Measurements from ENCODE around the gene GNGT2.

Gene GNGT2

GRCh38 chr17:49229076-49229804 is 18.9 kb upstream of the GNGT2 start:
- no peak for DNase-seq

GRCh38 chr17:49227436-49228261 is 17.3 kb upstream of the GNGT2 start:
- peak; percentile 84 to 87 for DNase-seq

- DNase-seq = no peak
Measured at GRCh38 chr17:49226771-49227435, 16.5 kb upstream of the GNGT2 start.

GRCh38 chr17:49225554-49226236 is 15.3 kb upstream of the GNGT2 start:
- no peak for DNase-seq

GRCh38 chr17:49224997-49225337 is 14.6 kb upstream of the GNGT2 start:
- no peak for DNase-seq

GRCh38 chr17:49224198-49224996 is 14.0 kb upstream of the GNGT2 start:
- DNase-seq = peak; percentile 38 to 54

GRCh38 chr17:49223517-49224197 is 13.3 kb upstream of the GNGT2 start:
- DNase-seq = peak; percentile 81 to 85

GRCh38 chr17:49223168-49223516 is 12.8 kb upstream of the GNGT2 start:
- DNase-seq = no peak

GRCh38 chr17:49219987-49220386 is 9.6 kb upstream of the GNGT2 start:
- no peak for DNase-seq

GRCh38 chr17:49218941-49219913 is 8.9 kb upstream of the GNGT2 start:
- DNase-seq = no peak

GRCh38 chr17:49217651-49218413 is 7.5 kb upstream of the GNGT2 start:
- DNase-seq = peak; percentile 42 to 54

- no peak for DNase-seq
Measured at GRCh38 chr17:49216953-49217650, 6.7 kb upstream of the GNGT2 start.

GRCh38 chr17:49216482-49216881 is 6.1 kb upstream of the GNGT2 start:
- DNase-seq = no peak

- DNase-seq = no peak
Measured at GRCh38 chr17:49214676-49215360, 4.4 kb upstream of the GNGT2 start.

GRCh38 chr17:49213847-49214246 is 3.5 kb upstream of the GNGT2 start:
- DNase-seq = no peak

GRCh38 chr17:49213399-49213798 is 3.0 kb upstream of the GNGT2 start:
- no peak for DNase-seq

- no peak for DNase-seq
Measured at GRCh38 chr17:49209061-49209571, 1.3 kb downstream of the GNGT2 start.

- DNase-seq = no peak
Measured at GRCh38 chr17:49204516-49204915, 5.9 kb downstream of the GNGT2 start.

Measured in activated CD4-positive, alpha-beta T cell treated with anti-CD3 and anti-CD28 coated beads, Interleukin-2, amount 50 U/mL, for 48 hours (primary cell).